ENCODE measurements around the gene MUC4.

DNA sequence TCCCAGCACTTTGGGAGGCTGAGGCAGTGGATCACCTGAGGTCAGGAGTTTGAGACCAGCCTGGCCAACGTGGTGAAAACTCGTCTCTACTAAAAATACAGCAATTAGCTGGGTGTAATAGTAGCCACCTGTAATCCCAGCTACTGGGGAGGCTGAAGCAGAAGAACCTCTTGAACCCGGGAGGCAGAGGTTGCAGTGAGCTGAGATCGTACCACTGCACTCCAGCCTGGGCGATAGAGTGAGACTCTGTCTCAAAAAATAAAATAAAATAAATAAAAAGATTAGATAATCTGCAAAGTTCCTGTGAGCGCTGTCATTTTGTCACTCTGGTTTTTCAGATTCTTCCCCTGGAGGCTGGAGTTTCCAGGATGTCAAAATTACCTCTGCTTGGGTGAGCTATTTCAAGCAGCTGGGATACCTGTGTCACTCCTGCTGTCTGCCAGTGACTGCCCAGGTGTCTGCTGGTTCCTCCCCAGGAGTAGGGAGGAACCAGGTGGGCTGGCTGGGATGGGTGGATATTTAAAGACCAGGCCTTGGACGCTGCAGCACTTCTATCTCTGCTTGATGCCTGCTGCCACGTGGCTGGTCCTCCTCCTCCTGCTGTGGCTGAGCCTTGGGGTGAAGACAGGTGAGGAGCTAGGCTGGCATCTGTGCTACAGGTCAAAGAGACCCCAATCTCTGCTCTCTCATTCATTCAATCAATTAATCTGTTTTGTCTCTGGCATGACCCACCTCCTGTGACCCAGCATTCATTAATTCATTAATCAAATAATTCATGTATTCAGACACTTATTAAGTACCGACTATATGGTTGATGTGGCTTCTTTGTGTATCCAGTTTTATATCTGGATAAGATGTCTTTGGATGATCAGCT, 110.5 kb downstream of the MUC4 start:
- TF ChIP-seq, protein P1, sequence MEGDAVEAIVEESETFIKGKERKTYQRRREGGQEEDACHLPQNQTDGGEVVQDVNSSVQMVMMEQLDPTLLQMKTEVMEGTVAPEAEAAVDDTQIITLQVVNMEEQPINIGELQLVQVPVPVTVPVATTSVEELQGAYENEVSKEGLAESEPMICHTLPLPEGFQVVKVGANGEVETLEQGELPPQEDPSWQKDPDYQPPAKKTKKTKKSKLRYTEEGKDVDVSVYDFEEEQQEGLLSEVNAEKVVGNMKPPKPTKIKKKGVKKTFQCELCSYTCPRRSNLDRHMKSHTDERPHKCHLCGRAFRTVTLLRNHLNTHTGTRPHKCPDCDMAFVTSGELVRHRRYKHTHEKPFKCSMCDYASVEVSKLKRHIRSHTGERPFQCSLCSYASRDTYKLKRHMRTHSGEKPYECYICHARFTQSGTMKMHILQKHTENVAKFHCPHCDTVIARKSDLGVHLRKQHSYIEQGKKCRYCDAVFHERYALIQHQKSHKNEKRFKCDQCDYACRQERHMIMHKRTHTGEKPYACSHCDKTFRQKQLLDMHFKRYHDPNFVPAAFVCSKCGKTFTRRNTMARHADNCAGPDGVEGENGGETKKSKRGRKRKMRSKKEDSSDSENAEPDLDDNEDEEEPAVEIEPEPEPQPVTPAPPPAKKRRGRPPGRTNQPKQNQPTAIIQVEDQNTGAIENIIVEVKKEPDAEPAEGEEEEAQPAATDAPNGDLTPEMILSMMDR (conservative IDR thresholded peaks at IDR 0.05), result no peak
- TF ChIP-seq EZH2 (IDR thresholded peaks at IDR 0.05; ENCODE audit: low read depth), result no peak

Data from PC-9 (cell line).